GM19395 (cell line): Measurements from ENCODE around the gene CWC27.
"Not testable (repeated sequence)": the region's sequence is repeated elsewhere in the genome, so short reads cannot be mapped to it uniquely, and the experiment has no call there.

Experiments
- ATAC-seq: cut with Tn5 transposase; IDR thresholded peaks from one replicate; pipeline ENCODE4 v1.9.1; 2021; ENCODE audit warnings: mild to moderate bottlenecking, moderate library complexity; ENCODE audit not compliant: unreplicated experiment

CWC27 gene

GRCh38 chr5:64836786-64837185, 68.1 kb downstream of the CWC27 start:
- no peak for ATAC-seq

- no peak for ATAC-seq
These were observed 69.6 kb downstream of the CWC27 start for GRCh38 chr5:64838376-64838775.

- no peak for ATAC-seq
These were observed 70.1 kb downstream of the CWC27 start for GRCh38 chr5:64838803-64839202.

- ATAC-seq, result no peak
These were observed 71.2 kb downstream of the CWC27 start for GRCh38 chr5:64839936-64840335.

- no peak for ATAC-seq
These were observed 72.2 kb downstream of the CWC27 start for GRCh38 chr5:64840958-64841357.

- no peak for ATAC-seq
These were observed 85.0 kb downstream of the CWC27 start for GRCh38 chr5:64853777-64854176.

- no peak for ATAC-seq
These were observed 86.1 kb downstream of the CWC27 start for GRCh38 chr5:64854855-64855254.

- no peak for ATAC-seq
These were observed 91.2 kb downstream of the CWC27 start for GRCh38 chr5:64859881-64860280.

- no peak for ATAC-seq
These were observed 92.6 kb downstream of the CWC27 start for GRCh38 chr5:64861281-64861680.

GRCh38 chr5:64864171-64864570, 95.4 kb downstream of the CWC27 start:
- ATAC-seq, result no peak

GRCh38 chr5:64865662-64866061, 96.9 kb downstream of the CWC27 start:
- no peak for ATAC-seq

- ATAC-seq, result no peak
These were observed 100.7 kb downstream of the CWC27 start for GRCh38 chr5:64869419-64869818.

- no peak for ATAC-seq
These were observed 103.3 kb downstream of the CWC27 start for GRCh38 chr5:64872044-64872443.

GRCh38 chr5:64873441-64873840, 104.7 kb downstream of the CWC27 start:
- ATAC-seq, result no peak

- ATAC-seq, result no peak
These were observed 106.0 kb downstream of the CWC27 start for GRCh38 chr5:64874753-64875152.

- no peak for ATAC-seq
These were observed 107.5 kb downstream of the CWC27 start for GRCh38 chr5:64876203-64876602.

- ATAC-seq, result no peak
These were observed 112.1 kb downstream of the CWC27 start for GRCh38 chr5:64880821-64881220.

- ATAC-seq, result no peak
These were observed 115.2 kb downstream of the CWC27 start for GRCh38 chr5:64883912-64884311.

GRCh38 chr5:64884541-64884940, 115.8 kb downstream of the CWC27 start:
- ATAC-seq, result no peak

- ATAC-seq, result no peak
These were observed 119.2 kb downstream of the CWC27 start for GRCh38 chr5:64887910-64888309.

GRCh38 chr5:64895748-64896147, 127.0 kb downstream of the CWC27 start:
- ATAC-seq, result no peak

- ATAC-seq, result no peak
These were observed 131.1 kb downstream of the CWC27 start for GRCh38 chr5:64899838-64900237.

GRCh38 chr5:64900618-64901017, 131.9 kb downstream of the CWC27 start:
- ATAC-seq, result no peak

- not testable (repeated sequence) for ATAC-seq
These were observed 138.7 kb downstream of the CWC27 start for GRCh38 chr5:64907399-64907798.
